ENCODE measurements around the gene SANBR.

DNA sequence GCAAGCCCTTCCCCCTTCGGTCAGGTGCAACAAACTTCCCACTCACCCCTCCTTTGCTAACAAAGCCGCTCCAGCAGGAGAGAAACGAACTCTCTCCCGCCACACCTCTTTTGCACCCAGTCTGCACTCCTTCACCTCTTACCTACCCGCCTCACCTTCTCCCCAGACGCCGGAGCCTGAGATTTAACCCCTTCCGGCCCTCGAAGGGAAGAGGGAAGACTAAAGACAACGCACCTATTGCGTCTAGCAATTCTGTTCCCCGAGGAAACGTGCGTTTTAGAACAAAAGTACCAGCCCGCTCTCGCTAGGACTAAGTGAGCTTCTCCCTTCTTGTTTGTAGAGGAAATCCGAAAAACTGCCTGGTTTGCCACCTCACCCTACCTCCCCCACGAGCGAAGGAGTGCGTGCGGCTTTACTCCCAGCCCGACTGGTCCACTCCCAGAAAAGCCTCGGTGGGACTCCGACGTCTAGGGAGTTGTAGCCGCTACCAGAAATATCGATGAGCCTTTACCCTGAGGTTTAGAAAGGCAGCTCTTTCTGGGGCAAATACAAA lies 48.6 kb upstream of the SANBR start:
- TF ChIP-seq MYC (IDR thresholded peaks at IDR 0.05; ENCODE audit: low read depth, low read length) (peak; percentile 22), CTCF (IDR thresholded peaks at IDR 0.05; ENCODE audit: extremely low read depth in 1 of 2, insufficient read depth in 1 of 2, low read depth in 1 of 2, low read length in 2 of 2) (no peak), POLR2AphosphoS5 (IDR thresholded peaks at IDR 0.05; ENCODE audit: insufficient read depth, low read depth, low read length) (peak; percentile 16), EZH2 (IDR thresholded peaks at IDR 0.05; ENCODE audit: borderline replicate concordance, low read depth, low read length, severe bottlenecking) (no peak), JUN (IDR thresholded peaks at IDR 0.05; ENCODE audit: borderline replicate concordance, insufficient read depth, insufficient read length, low read depth) (no peak), POLR2A (IDR thresholded peaks at IDR 0.05; ENCODE audit: low read depth, low read length) (no peak), GATA2 (IDR thresholded peaks at IDR 0.05; ENCODE audit: insufficient read depth, insufficient read length, low read depth, low read length) (no peak)
- TF ChIP-seq, protein P1, sequence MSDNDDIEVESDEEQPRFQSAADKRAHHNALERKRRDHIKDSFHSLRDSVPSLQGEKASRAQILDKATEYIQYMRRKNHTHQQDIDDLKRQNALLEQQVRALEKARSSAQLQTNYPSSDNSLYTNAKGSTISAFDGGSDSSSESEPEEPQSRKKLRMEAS (IDR thresholded peaks at IDR 0.05; ENCODE audit: insufficient read depth, insufficient read length), result no peak

Measured in endothelial cell of umbilical vein (primary cell).